Retinal pigment epithelial cell (primary cell): ENCODE data around the gene PSMD14.

Experiments used
- DNase-seq: peaks from one replicate; pipeline ENCODE4 v3.0.0-alpha.2; 2010; ENCODE audit warnings: low read depth
- H3K4me3 ChIP-seq: 2 replicates; pipeline ENCODE4 v1.5.1; 2011; ENCODE audit warnings: mild to moderate bottlenecking, low read length, control low read depth, moderate library complexity
- CTCF ChIP-seq: conservative IDR thresholded peaks from 2 replicates; pipeline ENCODE4 v1.5.1; 2011; ENCODE audit warnings: low read depth, low read length, control low read depth, inconsistent platforms

Gene PSMD14

DNA sequence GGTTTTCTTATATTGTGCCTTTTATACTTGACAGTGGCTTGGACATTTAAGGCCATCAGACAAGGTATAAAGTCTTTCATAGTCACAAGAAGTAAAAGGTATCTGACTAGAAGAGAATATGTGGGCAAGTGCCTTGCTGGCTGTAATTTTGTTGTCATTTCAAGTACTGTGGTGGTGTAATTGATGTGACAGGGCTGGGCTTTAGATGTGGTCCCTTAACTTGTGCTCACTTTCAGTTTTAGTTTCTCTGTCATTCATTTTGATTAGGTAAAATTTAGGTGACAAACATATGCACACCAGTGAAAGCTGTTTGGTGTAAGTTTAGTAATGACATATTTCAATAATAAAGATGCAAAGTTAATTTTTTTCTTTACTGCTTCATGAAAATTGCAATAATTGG is 76.6 kb downstream of the PSMD14 start:
- H3K4me3 ChIP-seq: no peak overlapping the region
- TF ChIP-seq CTCF: no peak
- DNase-seq: no peak

DNA sequence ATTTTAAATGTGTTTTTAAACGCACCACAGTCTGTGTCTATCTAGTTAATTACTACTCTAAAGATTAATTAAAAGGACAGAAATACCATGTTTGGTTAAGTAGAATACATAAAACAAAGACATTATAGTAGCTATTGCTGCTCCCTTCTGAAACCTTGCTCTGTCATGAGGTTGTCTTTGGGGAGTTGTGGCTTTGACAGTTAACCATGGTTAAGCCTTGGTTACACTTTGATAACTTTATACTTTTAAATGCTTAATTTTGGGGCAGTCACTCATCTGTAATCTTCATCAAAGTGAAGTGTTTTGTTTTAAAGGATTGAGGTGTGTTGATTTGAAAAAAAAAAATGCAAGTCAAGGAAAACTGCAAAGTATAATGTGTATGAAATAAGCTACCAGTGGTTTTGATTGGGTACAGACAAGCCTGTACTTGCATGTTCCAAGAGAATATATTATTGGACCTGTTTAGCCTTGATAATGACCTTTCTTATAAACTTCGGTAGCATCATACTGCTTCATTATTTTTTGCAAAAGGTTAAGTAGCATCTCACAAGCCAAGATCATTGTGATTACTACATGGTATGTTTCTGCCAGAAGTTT is 78.1 kb downstream of the PSMD14 start:
- H3K4me3 ChIP-seq: no peak overlapping the region
- TF ChIP-seq CTCF: no peak
- DNase-seq: no peak

GRCh38 chr2:161388146-161388779 is 80.0 kb downstream of the PSMD14 start:
- no peak for DNase-seq

GRCh38 chr2:161391737-161392506 is 83.7 kb downstream of the PSMD14 start:
- TF ChIP-seq CTCF: no peak
- H3K4me3 ChIP-seq: no peak overlapping the region
- DNase-seq: no peak

More at GRCh38 chr2:161388146-161388779, 80.0 kb downstream of the PSMD14 start:
- TF ChIP-seq CTCF: no peak
- no peak overlapping the region for H3K4me3 ChIP-seq

DNA sequence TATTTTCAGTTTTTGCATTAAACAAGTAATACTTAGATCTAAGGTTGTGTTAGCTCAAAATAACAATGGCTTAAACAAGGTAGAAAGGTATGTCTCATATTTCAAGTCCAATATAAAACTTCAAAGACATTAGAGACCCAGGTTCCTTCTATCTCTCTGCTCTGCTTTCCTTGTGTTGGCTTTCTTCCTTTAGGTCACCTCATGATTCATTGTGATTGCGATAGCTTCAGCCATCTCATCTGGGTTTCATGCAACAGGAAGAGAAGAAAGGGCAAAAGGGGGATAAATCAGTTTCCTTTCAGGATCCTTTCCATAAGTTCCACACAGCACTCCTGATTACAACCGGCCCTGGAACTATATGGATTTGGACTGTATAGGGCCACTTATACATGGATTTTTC is 91.9 kb downstream of the PSMD14 start:
- TF ChIP-seq CTCF: no peak
- H3K4me3 ChIP-seq: no peak overlapping the region
- DNase-seq: no peak

DNA sequence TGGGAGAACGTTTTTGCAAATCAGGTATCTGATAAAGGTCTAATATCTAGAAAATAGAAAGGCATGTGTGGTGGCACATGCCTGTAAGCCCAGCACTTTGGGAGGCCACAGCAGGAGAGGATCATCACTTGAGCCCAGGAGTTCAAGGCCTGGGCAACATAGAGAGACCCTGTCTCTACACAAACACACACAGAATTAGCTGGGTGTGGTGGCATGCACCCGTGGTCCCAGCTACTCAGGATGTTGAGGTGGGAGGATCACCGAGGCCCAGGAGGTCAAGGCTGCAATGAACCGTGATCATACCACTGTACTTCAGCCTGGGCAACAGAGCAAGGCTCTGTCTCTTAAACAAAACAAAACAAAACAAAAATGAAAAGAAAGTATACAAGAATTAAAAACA is 94.1 kb downstream of the PSMD14 start:
- no peak for DNase-seq
- no peak for TF ChIP-seq CTCF

More for the DNA sequence above, 94.1 kb downstream of the PSMD14 start:
- no peak overlapping the region for H3K4me3 ChIP-seq
